ENCODE measurements around the gene WFDC1. TPM values are rescaled to one million over a fixed set of nuclear protein-coding genes. Genes with fewer than 3 reads are reported as not detected.

WFDC1 gene
- total RNA-seq, 2 experiments from 2014 or later: not detected

DNA sequence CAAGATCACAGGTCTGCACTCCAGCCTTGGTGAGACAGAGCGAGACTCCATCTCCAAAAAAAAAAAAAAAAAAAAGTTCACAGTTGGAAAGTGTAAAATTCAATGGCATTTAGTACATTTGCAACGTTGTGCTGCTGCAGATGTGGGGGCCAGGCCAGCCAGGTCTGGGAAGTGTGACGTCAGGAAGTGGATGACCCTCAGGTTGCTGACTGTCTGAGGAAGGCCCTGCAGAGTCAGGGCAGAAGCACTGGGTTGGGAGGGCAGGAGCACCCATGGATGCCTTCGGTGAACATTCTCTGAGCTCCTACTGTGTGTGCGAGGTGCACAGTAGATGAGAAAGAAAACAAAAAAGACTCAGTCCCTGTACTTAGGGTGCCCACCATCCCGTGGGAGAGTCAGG, 12.1 kb upstream of the WFDC1 start:
- Histone ChIP-seq H4K20me1 (ENCODE audit: insufficient read depth, low read length) (no peaks in the 10 kb centered on the region), H3K27ac (ENCODE audit: low read depth, low read length, poor library complexity, severe bottlenecking) (no peak overlapping the region), H3K79me2 (ENCODE audit: insufficient read depth, low read depth, low read length) (no peaks in the 10 kb centered on the region), H3K9me2 (ENCODE audit: insufficient read depth, low read length) (no peaks in the 10 kb centered on the region), H3K36me3 (ENCODE audit: insufficient read depth, low read length) (no peaks in the 10 kb centered on the region), H3K4me2 (ENCODE audit: low read length) (no peak overlapping the region), H3K4me1 (ENCODE audit: insufficient read depth, low read length, poor library complexity, severe bottlenecking) (no peaks in the 10 kb centered on the region), H3K9me3 (ENCODE audit: low read length) (no peaks in the 10 kb centered on the region), H2AFZ (ENCODE audit: low read length) (no peak overlapping the region), H3K4me3 (ENCODE audit: low read depth, low read length, poor library complexity, severe bottlenecking) (no peak overlapping the region)
- DNase-seq (ENCODE audit: low spot score): no peak
- CTCF ChIA-PET (ENCODE audit: unreplicated experiment): no interaction called here
- intact Hi-C loops (cut with micrococcal nuclease; ENCODE audit: unreplicated experiment): no loop called here
- BruUV-seq (replicated peaks): no TSS peak
- no peak for TF ChIP-seq EZH2phosphoT487 (IDR thresholded peaks at IDR 0.05; ENCODE audit: borderline replicate concordance, low read depth, low read length)
- TF ChIP-seq, protein P1, sequence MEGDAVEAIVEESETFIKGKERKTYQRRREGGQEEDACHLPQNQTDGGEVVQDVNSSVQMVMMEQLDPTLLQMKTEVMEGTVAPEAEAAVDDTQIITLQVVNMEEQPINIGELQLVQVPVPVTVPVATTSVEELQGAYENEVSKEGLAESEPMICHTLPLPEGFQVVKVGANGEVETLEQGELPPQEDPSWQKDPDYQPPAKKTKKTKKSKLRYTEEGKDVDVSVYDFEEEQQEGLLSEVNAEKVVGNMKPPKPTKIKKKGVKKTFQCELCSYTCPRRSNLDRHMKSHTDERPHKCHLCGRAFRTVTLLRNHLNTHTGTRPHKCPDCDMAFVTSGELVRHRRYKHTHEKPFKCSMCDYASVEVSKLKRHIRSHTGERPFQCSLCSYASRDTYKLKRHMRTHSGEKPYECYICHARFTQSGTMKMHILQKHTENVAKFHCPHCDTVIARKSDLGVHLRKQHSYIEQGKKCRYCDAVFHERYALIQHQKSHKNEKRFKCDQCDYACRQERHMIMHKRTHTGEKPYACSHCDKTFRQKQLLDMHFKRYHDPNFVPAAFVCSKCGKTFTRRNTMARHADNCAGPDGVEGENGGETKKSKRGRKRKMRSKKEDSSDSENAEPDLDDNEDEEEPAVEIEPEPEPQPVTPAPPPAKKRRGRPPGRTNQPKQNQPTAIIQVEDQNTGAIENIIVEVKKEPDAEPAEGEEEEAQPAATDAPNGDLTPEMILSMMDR (conservative IDR thresholded peaks at IDR 0.05; ENCODE audit: low read length): no peak
- POLR2A ChIA-PET: interaction anchor here (0.7 kb wide), 1 partner anchor 42 kb away, joined by 4 read pairs; no protein-coding TSS in a partner anchor

- Histone ChIP-seq H3K9me3 (ENCODE audit: low read length) (no peaks in the 10 kb centered on the region), H2AFZ (ENCODE audit: low read length) (no peak overlapping the region), H3K4me3 (ENCODE audit: low read depth, low read length, poor library complexity, severe bottlenecking) (no peak overlapping the region), H3K4me1 (ENCODE audit: insufficient read depth, low read length, poor library complexity, severe bottlenecking) (no peaks in the 10 kb centered on the region), H3K4me2 (ENCODE audit: low read length) (no peak overlapping the region), H3K36me3 (ENCODE audit: insufficient read depth, low read length) (no peaks in the 10 kb centered on the region), H4K20me1 (ENCODE audit: insufficient read depth, low read length) (no peaks in the 10 kb centered on the region), H3K27ac (ENCODE audit: low read depth, low read length, poor library complexity, severe bottlenecking) (no peak overlapping the region), H3K79me2 (ENCODE audit: insufficient read depth, low read depth, low read length) (no peaks in the 10 kb centered on the region), H3K9me2 (ENCODE audit: insufficient read depth, low read length) (no peaks in the 10 kb centered on the region)
- ChIA-PET CTCF (ENCODE audit: unreplicated experiment) (no interaction called here), POLR2A (no interaction called here)
- BruUV-seq (replicated peaks): no TSS peak
- DNase-seq (ENCODE audit: low spot score): no peak
- TF ChIP-seq EZH2phosphoT487 (IDR thresholded peaks at IDR 0.05; ENCODE audit: borderline replicate concordance, low read depth, low read length): no peak
- TF ChIP-seq, protein P1 (conservative IDR thresholded peaks at IDR 0.05; ENCODE audit: low read length): no peak
- intact Hi-C loops (cut with micrococcal nuclease; ENCODE audit: unreplicated experiment): no loop called here
These were observed 11.1 kb upstream of the WFDC1 start for GRCh38 chr16:84283314-84284153.

- TF ChIP-seq, protein P1 (conservative IDR thresholded peaks at IDR 0.05; ENCODE audit: low read length): no peak
- TF ChIP-seq EZH2phosphoT487 (IDR thresholded peaks at IDR 0.05; ENCODE audit: borderline replicate concordance, low read depth, low read length): no peak
- no TSS peak for BruUV-seq (replicated peaks)
- intact Hi-C loops (cut with micrococcal nuclease; ENCODE audit: unreplicated experiment): no loop called here
- DNase-seq (ENCODE audit: low spot score): no peak
- Histone ChIP-seq H3K4me3 (ENCODE audit: low read depth, low read length, poor library complexity, severe bottlenecking) (no peak overlapping the region), H3K9me2 (ENCODE audit: insufficient read depth, low read length) (no peaks in the 10 kb centered on the region), H3K9me3 (ENCODE audit: low read length) (no peaks in the 10 kb centered on the region), H3K4me2 (ENCODE audit: low read length) (no peak overlapping the region), H3K36me3 (ENCODE audit: insufficient read depth, low read length) (no peaks in the 10 kb centered on the region), H4K20me1 (ENCODE audit: insufficient read depth, low read length) (no peaks in the 10 kb centered on the region), H3K4me1 (ENCODE audit: insufficient read depth, low read length, poor library complexity, severe bottlenecking) (no peaks in the 10 kb centered on the region), H3K79me2 (ENCODE audit: insufficient read depth, low read depth, low read length) (no peaks in the 10 kb centered on the region), H2AFZ (ENCODE audit: low read length) (no peak overlapping the region), H3K27ac (ENCODE audit: low read depth, low read length, poor library complexity, severe bottlenecking) (no peak overlapping the region)
- ChIA-PET POLR2A (no interaction called here), CTCF (ENCODE audit: unreplicated experiment) (no interaction called here)
These were observed 10.4 kb upstream of the WFDC1 start for GRCh38 chr16:84284154-84284722.

Data from OCI-LY7 (cell line).